Trophoblast cell (in vitro differentiated cells and primary cell): ENCODE data around the gene ELP4.

Experiments used
- DNase-seq, 2 donors: peaks; one replicate each; pipeline ENCODE4 v3.0.0-alpha.2; 2016
- H2AFZ ChIP-seq: 2 replicates; pipeline ENCODE4 v1.6.1; 2013; ENCODE audit warnings: low read length, moderate library complexity, mild to moderate bottlenecking; ENCODE audit not compliant: insufficient read depth, poor library complexity
- H2AK5ac ChIP-seq: 2 replicates; pipeline ENCODE4 v1.6.1; 2013; ENCODE audit warnings: mild to moderate bottlenecking, low read length
- H2BK120ac ChIP-seq: 2 replicates; pipeline ENCODE4 v1.6.1; 2013; ENCODE audit warnings: low read length, mild to moderate bottlenecking, moderate library complexity; ENCODE audit not compliant: insufficient read depth, poor library complexity
- H2BK12ac ChIP-seq: 2 replicates; pipeline ENCODE4 v1.6.1; 2013; ENCODE audit warnings: mild to moderate bottlenecking, low read length, moderate library complexity
- H2BK5ac ChIP-seq: 2 replicates; pipeline ENCODE4 v1.6.1; 2013; ENCODE audit warnings: low read length, low read depth, moderate library complexity, mild to moderate bottlenecking; ENCODE audit not compliant: poor library complexity
- H3K14ac ChIP-seq: 2 replicates; pipeline ENCODE4 v1.6.1; 2013; ENCODE audit warnings: mild to moderate bottlenecking, low read length
- H3K18ac ChIP-seq: 2 replicates; pipeline ENCODE4 v1.6.1; 2013; ENCODE audit warnings: mild to moderate bottlenecking, low read length
- H3K23ac ChIP-seq: 2 replicates; pipeline ENCODE4 v1.6.1; 2013; ENCODE audit warnings: low read length
- H3K27ac ChIP-seq: 2 replicates; pipeline ENCODE4 v1.5.1; 2013; ENCODE audit warnings: low read depth, mild to moderate bottlenecking, inconsistent platforms, low read length, moderate library complexity
- H3K27me3 ChIP-seq: 2 replicates; pipeline ENCODE4 v1.6.1; 2013; ENCODE audit warnings: inconsistent platforms, mild to moderate bottlenecking, low read length, moderate library complexity; ENCODE audit not compliant: insufficient read depth
- H3K36me3 ChIP-seq, 2 experiments: 1 replicate in 1 of 2; 2 replicates in 1 of 2; pipeline ENCODE4 v1.6.1; 2013; ENCODE audit warnings: low read length in 2 of 2, mild to moderate bottlenecking in 2 of 2, moderate library complexity in 1 of 2; ENCODE audit not compliant: insufficient read depth in 2 of 2, control insufficient read depth in 1 of 2
- H3K4ac ChIP-seq: 2 replicates; pipeline ENCODE4 v1.6.1; 2013; ENCODE audit warnings: low read depth, mild to moderate bottlenecking, low read length, moderate library complexity
- H3K4me1 ChIP-seq, 2 experiments: 1 replicate in 1 of 2; 2 replicates in 1 of 2; pipeline ENCODE4 v1.6.1; 2013; ENCODE audit warnings: low read length in 2 of 2, mild to moderate bottlenecking in 2 of 2, moderate library complexity in 1 of 2; ENCODE audit not compliant: insufficient read depth in 2 of 2, control insufficient read depth in 1 of 2
- H3K4me2 ChIP-seq: 2 replicates; pipeline ENCODE4 v1.6.1; 2013; ENCODE audit warnings: inconsistent platforms, mild to moderate bottlenecking, low read length, moderate library complexity
- H3K4me3 ChIP-seq: 2 replicates; pipeline ENCODE4 v1.5.1; 2013; ENCODE audit warnings: mild to moderate bottlenecking, low read depth, low read length, inconsistent platforms
- H3K79me1 ChIP-seq: one replicate; pipeline ENCODE4 v1.6.1; 2013; ENCODE audit warnings: low read length
- H3K79me2 ChIP-seq: 2 replicates; pipeline ENCODE4 v1.6.1; 2013; ENCODE audit warnings: low read length, mild to moderate bottlenecking; ENCODE audit not compliant: control insufficient read depth, insufficient read depth, poor library complexity
- H3K9ac ChIP-seq: 2 replicates; pipeline ENCODE4 v1.6.1; 2013; ENCODE audit warnings: mild to moderate bottlenecking, low read length
- H3K9me3 ChIP-seq: 2 replicates; pipeline ENCODE4 v1.6.1; 2013; ENCODE audit warnings: low read depth, mild to moderate bottlenecking, control low read depth, inconsistent platforms, low read length; ENCODE audit not compliant: insufficient read depth
- H4K12ac ChIP-seq: 2 replicates; pipeline ENCODE4 v1.6.1; 2013; ENCODE audit warnings: low read depth, mild to moderate bottlenecking, low read length, moderate library complexity
- H4K8ac ChIP-seq: 2 replicates; pipeline ENCODE4 v1.6.1; 2013; ENCODE audit warnings: low read depth, mild to moderate bottlenecking, low read length, moderate library complexity
- H4K91ac ChIP-seq: one replicate; pipeline ENCODE4 v1.6.1; 2013; ENCODE audit warnings: low read depth, mild to moderate bottlenecking, low read length, moderate library complexity
- WGBS: extraction: QIAGEN DNeasy Blood & Tissue Kit; methylation state at CpG from one replicate; pipeline ENCODE4 v1.1.7; 2013; ENCODE audit warnings: missing lambda C conversion rate; ENCODE audit not compliant: insufficient read length, insufficient coverage; ENCODE audit errors: extremely low coverage; 5-methylcytosine and 5-hydroxymethylcytosine counted together

The ELP4 gene

DNA sequence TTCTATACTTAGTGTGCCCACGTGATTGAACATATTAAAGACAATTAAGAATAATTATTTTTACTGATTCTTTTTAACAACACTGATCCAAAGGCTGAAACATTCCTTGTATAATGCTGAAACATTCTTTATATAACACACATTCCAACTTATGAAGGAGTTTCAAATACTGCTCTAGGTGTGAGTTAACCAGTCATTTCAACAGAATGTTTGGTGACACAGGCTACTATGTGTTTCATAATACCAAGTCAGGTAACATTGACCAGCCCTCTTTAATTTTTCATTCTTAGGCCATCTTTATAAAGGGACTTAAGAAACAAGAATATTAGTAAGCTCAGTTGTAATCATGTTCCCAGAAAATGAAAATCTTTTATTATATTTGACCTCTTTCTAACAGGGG is 136.6 kb downstream of the ELP4 start:
- Histone ChIP-seq H3K4me1 (no peaks in the 10 kb centered on the region), H4K8ac (no peak overlapping the region), H3K4me2 (no peak overlapping the region), H4K12ac (no peak overlapping the region), H3K79me2 (no peaks in the 10 kb centered on the region), H3K4me3 (no peak overlapping the region), H3K18ac (no peak overlapping the region), H3K23ac (no peak overlapping the region), H2BK120ac (no peak overlapping the region), H4K91ac (no peak overlapping the region), H2BK12ac (no peak overlapping the region), H3K27me3 (no peaks in the 10 kb centered on the region), H3K14ac (no peak overlapping the region), H3K9me3 (no peaks in the 10 kb centered on the region), H3K9ac (no peak overlapping the region), H2AK5ac (no peak overlapping the region), H3K27ac (no peak overlapping the region), H3K4ac (no peak overlapping the region), H3K36me3 (no peaks in the 10 kb centered on the region), H3K79me1 (no peaks in the 10 kb centered on the region), H2AFZ (no peak overlapping the region), H2BK5ac (no peak overlapping the region)
- WGBS, result no CpG with 5 or more reads among the region's 1 CpG
- peak; percentile 11 to 76 for DNase-seq

DNA sequence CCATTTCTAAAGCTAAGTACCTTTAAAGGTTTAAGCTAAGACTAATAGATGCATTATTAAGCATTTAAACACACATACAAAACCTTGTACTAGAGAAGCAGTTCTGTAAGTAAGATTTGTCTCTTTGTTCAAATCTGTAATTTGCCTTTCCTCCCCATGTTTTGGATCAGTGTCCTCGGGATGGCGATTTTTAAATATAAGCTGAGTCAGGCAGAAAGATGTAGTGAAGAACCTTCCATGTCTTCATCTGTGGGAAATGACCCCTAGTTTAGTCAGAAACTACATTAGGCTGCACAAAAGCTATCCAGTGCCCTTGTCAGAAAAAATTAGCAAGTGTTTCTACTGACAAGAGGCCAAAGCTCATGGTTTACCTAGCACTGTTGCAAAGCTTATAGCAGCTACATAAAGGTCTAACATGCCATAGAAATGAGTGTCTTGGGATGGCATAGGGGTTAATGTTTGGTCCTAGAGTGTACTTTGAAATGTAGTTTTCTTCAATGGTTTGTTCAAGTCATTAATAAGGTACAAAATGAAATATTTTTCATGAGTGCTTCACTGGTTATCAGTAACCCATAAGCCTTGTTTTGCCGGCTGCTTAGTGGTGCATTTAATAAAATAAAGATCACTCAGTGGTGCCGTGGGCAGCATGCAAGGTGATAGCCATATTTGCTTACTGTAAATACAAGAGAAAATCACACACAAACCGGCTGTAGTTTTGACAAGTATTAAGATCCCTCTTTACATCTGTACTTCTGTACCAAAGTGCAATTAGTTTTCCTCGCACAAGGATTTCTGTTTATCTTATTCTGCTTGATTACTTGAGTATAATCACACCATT is 139.8 kb downstream of the ELP4 start:
- Histone ChIP-seq H3K4me3 (no peak overlapping the region), H2BK120ac (no peak overlapping the region), H2AFZ (no peak overlapping the region), H3K14ac (no peak overlapping the region), H3K79me2 (no peaks in the 10 kb centered on the region), H4K12ac (no peak overlapping the region), H3K36me3 (no peaks in the 10 kb centered on the region), H2BK5ac (no peak overlapping the region), H3K4ac (no peak overlapping the region), H3K23ac (no peak overlapping the region), H3K9me3 (no peaks in the 10 kb centered on the region), H3K4me1 (no peaks in the 10 kb centered on the region), H2BK12ac (no peak overlapping the region), H3K4me2 (no peak overlapping the region), H3K27ac (no peak overlapping the region), H4K91ac (no peak overlapping the region), H4K8ac (no peak overlapping the region), H3K79me1 (no peaks in the 10 kb centered on the region), H3K27me3 (no peaks in the 10 kb centered on the region), H2AK5ac (no peak overlapping the region), H3K9ac (no peak overlapping the region), H3K18ac (no peak overlapping the region)
- peak in 1 of 2 donors; percentile 35 for DNase-seq
- no CpG with 5 or more reads among the region's 6 CpGs for WGBS

- no peak overlapping the region for H2BK5ac ChIP-seq
- H3K79me1 ChIP-seq, result no peaks in the 10 kb centered on the region
- no peak overlapping the region for H3K14ac ChIP-seq
- H3K79me2 ChIP-seq, result no peaks in the 10 kb centered on the region
- H3K27ac ChIP-seq, result no peak overlapping the region
- no peak overlapping the region for H3K18ac ChIP-seq
- no peak overlapping the region for H2AFZ ChIP-seq
- no peak overlapping the region for H4K12ac ChIP-seq
- H3K36me3 ChIP-seq, result no peaks in the 10 kb centered on the region
- no peaks in the 10 kb centered on the region for H3K9me3 ChIP-seq
- no peak overlapping the region for H3K4ac ChIP-seq
- no peak for DNase-seq
- no peaks in the 10 kb centered on the region for H3K27me3 ChIP-seq
- no peak overlapping the region for H2BK120ac ChIP-seq
- H4K91ac ChIP-seq, result no peak overlapping the region
- H3K4me3 ChIP-seq, result no peak overlapping the region
- H3K9ac ChIP-seq, result no peak overlapping the region
- H3K4me1 ChIP-seq, result no peaks in the 10 kb centered on the region
- no peak overlapping the region for H2BK12ac ChIP-seq
- no peak overlapping the region for H3K23ac ChIP-seq
- no peak overlapping the region for H2AK5ac ChIP-seq
- no peak overlapping the region for H3K4me2 ChIP-seq
- H4K8ac ChIP-seq, result no peak overlapping the region
Observed at GRCh38 chr11:31651208-31651607, 141.6 kb downstream of the ELP4 start.

DNA sequence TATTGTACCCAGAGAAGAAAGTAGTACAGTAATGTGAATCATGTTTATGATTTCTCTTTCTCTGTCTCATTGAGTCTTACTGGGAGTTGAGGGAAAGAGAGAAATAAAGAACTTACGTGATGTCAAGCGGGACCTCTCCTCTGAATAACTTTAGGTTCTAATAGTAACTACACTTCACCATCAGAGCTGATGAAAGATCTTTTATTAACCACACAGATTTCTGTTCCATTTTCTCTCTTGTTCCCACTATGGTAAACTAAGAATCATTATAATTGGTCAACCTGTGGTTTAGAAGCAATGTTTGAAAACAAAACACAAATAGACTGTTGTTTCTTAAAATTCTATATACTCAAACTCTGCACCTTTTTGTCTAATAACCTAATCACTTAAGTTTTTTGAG is 142.3 kb downstream of the ELP4 start:
- no peaks in the 10 kb centered on the region for H3K79me2 ChIP-seq
- H3K14ac ChIP-seq, result no peak overlapping the region
- no peaks in the 10 kb centered on the region for H3K36me3 ChIP-seq
- no CpG with 5 or more reads among the region's 2 CpGs for WGBS
- no peak overlapping the region for H4K8ac ChIP-seq
- H3K23ac ChIP-seq, result no peak overlapping the region
- H3K4me2 ChIP-seq, result no peak overlapping the region
- H2BK5ac ChIP-seq, result no peak overlapping the region
- no peaks in the 10 kb centered on the region for H3K9me3 ChIP-seq
- no peaks in the 10 kb centered on the region for H3K79me1 ChIP-seq
- DNase-seq, result no peak
- no peak overlapping the region for H2BK120ac ChIP-seq
- H3K18ac ChIP-seq, result no peak overlapping the region
- no peak overlapping the region for H2AFZ ChIP-seq
- H3K27me3 ChIP-seq, result no peaks in the 10 kb centered on the region
- no peak overlapping the region for H4K91ac ChIP-seq
- H3K4ac ChIP-seq, result no peak overlapping the region
- no peak overlapping the region for H2AK5ac ChIP-seq
- no peak overlapping the region for H3K27ac ChIP-seq
- no peak overlapping the region for H3K9ac ChIP-seq
- H3K4me1 ChIP-seq, result no peaks in the 10 kb centered on the region
- H4K12ac ChIP-seq, result no peak overlapping the region
- no peak overlapping the region for H2BK12ac ChIP-seq
- H3K4me3 ChIP-seq, result no peak overlapping the region
